ENCODE results near the gene HIVEP2.

DNA sequence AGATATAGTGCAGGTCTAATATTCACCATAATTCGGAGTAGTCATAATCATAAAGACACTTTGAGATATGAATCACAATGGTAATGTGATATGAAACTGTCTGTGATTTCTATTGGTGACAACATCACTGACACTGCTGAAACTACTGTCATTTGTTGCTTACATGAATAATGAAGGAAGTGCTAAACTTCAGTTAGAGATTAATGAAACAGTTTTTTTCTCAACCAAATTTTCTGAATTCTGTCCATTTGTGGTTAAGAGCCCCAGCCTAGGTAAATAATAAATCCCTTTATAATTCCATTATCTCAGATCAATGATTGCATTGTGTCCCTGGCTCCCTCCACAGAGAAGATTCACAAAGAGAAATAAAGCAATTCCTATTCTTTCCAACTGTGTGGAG is 122.6 kb downstream of the HIVEP2 start:
- no peak for TF ChIP-seq POLR2A (IDR thresholded peaks at IDR 0.05)
- TF ChIP-seq, protein P1, sequence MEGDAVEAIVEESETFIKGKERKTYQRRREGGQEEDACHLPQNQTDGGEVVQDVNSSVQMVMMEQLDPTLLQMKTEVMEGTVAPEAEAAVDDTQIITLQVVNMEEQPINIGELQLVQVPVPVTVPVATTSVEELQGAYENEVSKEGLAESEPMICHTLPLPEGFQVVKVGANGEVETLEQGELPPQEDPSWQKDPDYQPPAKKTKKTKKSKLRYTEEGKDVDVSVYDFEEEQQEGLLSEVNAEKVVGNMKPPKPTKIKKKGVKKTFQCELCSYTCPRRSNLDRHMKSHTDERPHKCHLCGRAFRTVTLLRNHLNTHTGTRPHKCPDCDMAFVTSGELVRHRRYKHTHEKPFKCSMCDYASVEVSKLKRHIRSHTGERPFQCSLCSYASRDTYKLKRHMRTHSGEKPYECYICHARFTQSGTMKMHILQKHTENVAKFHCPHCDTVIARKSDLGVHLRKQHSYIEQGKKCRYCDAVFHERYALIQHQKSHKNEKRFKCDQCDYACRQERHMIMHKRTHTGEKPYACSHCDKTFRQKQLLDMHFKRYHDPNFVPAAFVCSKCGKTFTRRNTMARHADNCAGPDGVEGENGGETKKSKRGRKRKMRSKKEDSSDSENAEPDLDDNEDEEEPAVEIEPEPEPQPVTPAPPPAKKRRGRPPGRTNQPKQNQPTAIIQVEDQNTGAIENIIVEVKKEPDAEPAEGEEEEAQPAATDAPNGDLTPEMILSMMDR (IDR thresholded peaks at IDR 0.05): no peak

Data from lower leg skin (tissue), 3 donors.